ENCODE results near the gene KCNK4. TPM values are rescaled to one million over a fixed set of nuclear protein-coding genes. Genes with fewer than 3 reads are reported as not detected.

The KCNK4 gene
- total and polyA plus RNA-seq, 2 of the 13 experiments (the other 11 are each of a cell fraction or from before 2014, with no cell fraction given) = not detected

DNA sequence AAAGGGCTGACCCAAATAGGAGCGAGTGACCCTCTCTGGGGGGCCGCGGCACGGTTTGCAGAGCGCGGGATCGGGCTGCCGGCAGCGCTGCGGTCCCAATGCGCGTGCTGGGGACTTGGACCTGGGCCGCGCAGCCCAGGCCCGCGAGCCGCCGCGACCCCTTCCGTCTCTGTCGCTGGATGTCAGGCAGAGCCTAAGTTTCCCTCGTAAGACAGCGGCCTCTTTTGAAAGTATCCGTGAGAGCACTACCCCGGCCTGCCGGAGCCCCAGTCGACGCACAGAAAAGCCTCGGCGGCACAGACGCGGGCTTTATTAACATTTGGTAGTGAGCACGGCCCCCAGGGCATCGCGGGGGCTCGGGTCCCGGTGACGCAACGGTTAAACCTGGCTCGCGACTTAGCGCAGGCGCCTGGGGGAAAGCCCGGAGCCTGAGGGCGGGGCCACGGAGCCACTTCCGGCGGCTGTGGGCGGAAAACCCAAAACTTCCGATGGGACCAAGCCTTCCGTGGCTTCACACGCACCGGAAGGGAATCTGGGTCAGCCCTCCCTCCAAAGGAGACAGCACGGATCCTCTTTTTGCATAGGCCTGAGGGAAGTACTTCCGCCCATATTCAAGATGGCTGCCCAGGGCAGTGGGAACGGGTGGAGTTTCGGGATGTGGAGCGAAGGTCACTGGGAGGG lies 21.4 kb upstream of the KCNK4 start (continued):
- TF ChIP-seq, protein P1, sequence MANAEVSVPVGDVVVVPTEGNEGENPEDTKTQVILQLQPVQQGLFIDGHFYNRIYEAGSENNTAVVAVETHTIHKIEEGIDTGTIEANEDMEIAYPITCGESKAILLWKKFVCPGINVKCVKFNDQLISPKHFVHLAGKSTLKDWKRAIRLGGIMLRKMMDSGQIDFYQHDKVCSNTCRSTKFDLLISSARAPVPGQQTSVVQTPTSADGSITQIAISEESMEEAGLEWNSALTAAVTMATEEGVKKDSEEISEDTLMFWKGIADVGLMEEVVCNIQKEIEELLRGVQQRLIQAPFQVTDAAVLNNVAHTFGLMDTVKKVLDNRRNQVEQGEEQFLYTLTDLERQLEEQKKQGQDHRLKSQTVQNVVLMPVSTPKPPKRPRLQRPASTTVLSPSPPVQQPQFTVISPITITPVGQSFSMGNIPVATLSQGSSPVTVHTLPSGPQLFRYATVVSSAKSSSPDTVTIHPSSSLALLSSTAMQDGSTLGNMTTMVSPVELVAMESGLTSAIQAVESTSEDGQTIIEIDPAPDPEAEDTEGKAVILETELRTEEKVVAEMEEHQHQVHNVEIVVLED (CRISPR knock-in tag; IDR thresholded peaks at IDR 0.05; ENCODE audit: borderline replicate concordance) = peak; percentile 90
- TF ChIP-seq PCBP2 (optimal IDR thresholded peaks at IDR 0.05; ENCODE audit: low read depth, low read length, poor library complexity, severe bottlenecking) (no peak), HNRNPLL (IDR thresholded peaks at IDR 0.05; ENCODE audit: low read depth, low read length, poor library complexity, severe bottlenecking) (peak; percentile 86), ZNF83 (CRISPR knock-in tag; IDR thresholded peaks at IDR 0.05; ENCODE audit: borderline replicate concordance) (no peak), SRSF9 (IDR thresholded peaks at IDR 0.05; ENCODE audit: borderline replicate concordance, insufficient read depth, low read depth, low read length, poor library complexity, severe bottlenecking) (no peak), ELF3 (CRISPR knock-in tag; IDR thresholded peaks at IDR 0.05) (peak; percentile 52; the same call in 1 of the 2 replicates), RELA (CRISPR knock-in tag; IDR thresholded peaks at IDR 0.05) (peak; percentile 55; the same call in 1 of the 2 replicates), HNRNPK (IDR thresholded peaks at IDR 0.05; ENCODE audit: low read depth, low read length, poor library complexity, severe bottlenecking) (no peak), ZNF652 (CRISPR knock-in tag; IDR thresholded peaks at IDR 0.05; ENCODE audit: borderline replicate concordance, low read depth) (peak; percentile 99), SMYD3 (CRISPR knock-in tag; IDR thresholded peaks at IDR 0.05) (peak; percentile 21; the same call in 1 of the 2 replicates), ATRX (CRISPR knock-in tag; IDR thresholded peaks at IDR 0.05; ENCODE audit: borderline replicate concordance) (no peak), ZNF766 (CRISPR knock-in tag; IDR thresholded peaks at IDR 0.05; ENCODE audit: borderline replicate concordance) (peak; percentile 29; the same call in 1 of the 2 replicates), ZSCAN21 (CRISPR knock-in tag; IDR thresholded peaks at IDR 0.05; ENCODE audit: borderline replicate concordance) (peak; percentile 32; the same call in 1 of the 2 replicates), ZBTB7B (CRISPR knock-in tag; IDR thresholded peaks at IDR 0.05) (peak; percentile 79), MYNN (CRISPR knock-in tag; IDR thresholded peaks at IDR 0.05; ENCODE audit: low read depth) (no peak), ATF7 (IDR thresholded peaks at IDR 0.05) (peak; percentile 64), ATF7 (CRISPR knock-in tag; IDR thresholded peaks at IDR 0.05) (no peak; the same call in 1 of the 2 replicates), ZNF121 (CRISPR knock-in tag; IDR thresholded peaks at IDR 0.05) (peak; percentile 79), ZBTB42 (CRISPR knock-in tag; IDR thresholded peaks at IDR 0.05) (no peak), NCOR1 (IDR thresholded peaks at IDR 0.05; ENCODE audit: borderline replicate concordance, low read length) (peak; percentile 67; the same call in 1 of the 2 replicates), ZNF552 (CRISPR knock-in tag; IDR thresholded peaks at IDR 0.05; ENCODE audit: borderline replicate concordance) (no peak), ZFP82 (CRISPR knock-in tag; IDR thresholded peaks at IDR 0.05; ENCODE audit: borderline replicate concordance) (0 out of 2 replicates have a peak, but pooled peaks have one; percentile 37), ZSCAN22 (CRISPR knock-in tag; IDR thresholded peaks at IDR 0.05) (no peak), GABPB1 (CRISPR knock-in tag; IDR thresholded peaks at IDR 0.05) (peak; percentile 98), SKI (IDR thresholded peaks at IDR 0.05; ENCODE audit: partially characterized antibody) (peak; percentile 12)
- TF ChIP-seq, protein P2, sequence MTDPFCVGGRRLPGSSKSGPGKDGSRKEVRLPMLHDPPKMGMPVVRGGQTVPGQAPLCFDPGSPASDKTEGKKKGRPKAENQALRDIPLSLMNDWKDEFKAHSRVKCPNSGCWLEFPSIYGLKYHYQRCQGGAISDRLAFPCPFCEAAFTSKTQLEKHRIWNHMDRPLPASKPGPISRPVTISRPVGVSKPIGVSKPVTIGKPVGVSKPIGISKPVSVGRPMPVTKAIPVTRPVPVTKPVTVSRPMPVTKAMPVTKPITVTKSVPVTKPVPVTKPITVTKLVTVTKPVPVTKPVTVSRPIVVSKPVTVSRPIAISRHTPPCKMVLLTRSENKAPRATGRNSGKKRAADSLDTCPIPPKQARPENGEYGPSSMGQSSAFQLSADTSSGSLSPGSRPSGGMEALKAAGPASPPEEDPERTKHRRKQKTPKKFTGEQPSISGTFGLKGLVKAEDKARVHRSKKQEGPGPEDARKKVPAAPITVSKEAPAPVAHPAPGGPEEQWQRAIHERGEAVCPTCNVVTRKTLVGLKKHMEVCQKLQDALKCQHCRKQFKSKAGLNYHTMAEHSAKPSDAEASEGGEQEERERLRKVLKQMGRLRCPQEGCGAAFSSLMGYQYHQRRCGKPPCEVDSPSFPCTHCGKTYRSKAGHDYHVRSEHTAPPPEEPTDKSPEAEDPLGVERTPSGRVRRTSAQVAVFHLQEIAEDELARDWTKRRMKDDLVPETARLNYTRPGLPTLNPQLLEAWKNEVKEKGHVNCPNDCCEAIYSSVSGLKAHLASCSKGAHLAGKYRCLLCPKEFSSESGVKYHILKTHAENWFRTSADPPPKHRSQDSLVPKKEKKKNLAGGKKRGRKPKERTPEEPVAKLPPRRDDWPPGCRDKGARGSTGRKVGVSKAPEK (CRISPR knock-in tag; IDR thresholded peaks at IDR 0.05; ENCODE audit: borderline replicate concordance) = no peak

Measured in HepG2 (cell line).